HG03442 (cell line): ENCODE results near the gene FHL3.

Experiments used
- ATAC-seq: cut with Tn5 transposase; IDR thresholded peaks from one replicate; pipeline ENCODE4 v1.9.1; 2021; ENCODE audit warnings: mild to moderate bottlenecking, moderate library complexity; ENCODE audit not compliant: unreplicated experiment

FHL3 gene

GRCh38 chr1:37947364-37947763 is 58.0 kb downstream of the FHL3 start:
- no peak for ATAC-seq
